Measurements from ENCODE around the gene SPSB1. TPM values are rescaled to one million over a fixed set of nuclear protein-coding genes. Genes with fewer than 3 reads are reported as not detected.

SPSB1 gene
- total RNA-seq, 1 experiment from 2014 or later, result 18.2 TPM

DNA sequence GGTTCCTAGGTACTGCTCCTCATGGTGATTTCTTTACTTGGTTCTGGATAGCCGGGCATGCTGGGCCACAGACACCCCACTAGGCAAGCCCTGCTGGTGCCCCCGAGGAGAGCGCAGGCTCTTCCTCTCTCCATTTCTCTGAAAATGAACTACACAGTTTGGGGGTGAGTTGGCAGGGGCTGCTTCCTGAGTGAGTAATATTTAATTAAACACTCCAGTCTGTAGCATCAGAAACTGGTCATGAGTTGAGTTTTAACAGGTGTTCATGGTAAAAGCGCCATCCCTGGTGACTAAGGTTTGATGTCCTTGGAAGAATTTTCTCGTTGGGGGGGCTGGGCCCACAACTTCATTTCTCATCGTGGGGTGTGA is 1.7 kb downstream of the SPSB1 start:
- CTCF ChIA-PET, result interaction anchor here (0.7 kb wide), 1 partner anchor 105 kb away, joined by 4 read pairs; no protein-coding TSS in a partner anchor

DNA sequence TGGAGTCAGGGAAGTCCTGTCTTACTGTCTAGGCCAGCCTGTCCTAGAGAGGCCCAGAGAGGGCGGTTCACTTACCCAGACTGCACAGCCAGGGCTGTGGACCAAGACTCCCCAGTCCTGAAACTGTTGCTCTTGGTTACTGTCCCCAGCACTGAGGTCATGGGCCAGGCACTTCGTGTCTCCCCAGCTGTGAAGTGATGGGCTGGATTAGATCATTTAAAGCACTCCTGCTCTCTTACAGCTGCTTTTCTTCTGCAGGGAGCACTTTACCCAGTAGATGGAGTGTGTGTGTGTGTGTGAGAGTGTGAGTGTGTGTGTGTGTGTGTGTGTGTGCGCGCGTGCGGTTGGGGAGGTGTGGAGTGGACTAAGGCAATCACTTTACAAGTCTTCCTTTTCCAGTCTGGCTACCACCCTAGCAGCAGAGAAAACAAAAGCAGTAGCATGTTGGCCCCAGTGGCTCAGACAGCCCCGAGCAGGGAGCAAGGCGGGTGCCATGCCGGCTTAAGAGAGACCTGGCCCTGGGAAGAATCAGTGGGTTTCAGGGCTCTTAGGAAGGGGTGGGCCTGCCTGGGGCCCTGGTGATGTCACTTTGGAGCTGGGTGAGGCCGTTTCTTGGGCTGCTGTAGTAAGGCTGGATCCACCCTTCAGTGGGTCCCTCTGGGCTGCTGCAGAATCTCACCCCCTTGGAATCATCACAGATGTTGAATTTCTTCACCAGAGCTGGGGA is 2.4 kb downstream of the SPSB1 start:
- no TSS peak for BruUV-seq (replicated peaks)
- H3K27me3 ChIP-seq (replicated peaks; ENCODE audit: control insufficient read depth, insufficient read depth, low read length), result no peaks in the 10 kb centered on the region
- H3K4me3 ChIP-seq (ENCODE audit: low read depth, low read length), result no peak overlapping the region
- no peak for DNase-seq
- no peaks in the 10 kb centered on the region for H3K9me3 Mint-ChIP-seq (ENCODE audit: unreplicated experiment)
- intact Hi-C loops (cut with micrococcal nuclease; ENCODE audit: unreplicated experiment), result loop anchor here (5.0 kb wide), 1 partner anchor 142 kb away; no protein-coding TSS in a partner anchor
- H3K36me3 ChIP-seq (ENCODE audit: control insufficient read depth, insufficient read depth, low read length), result no peaks in the 10 kb centered on the region; the same call in 1 of the 2 replicates
- H3K4me3 Mint-ChIP-seq (ENCODE audit: unreplicated experiment), result no peak overlapping the region
- H3K27me3 Mint-ChIP-seq (ENCODE audit: insufficient read depth, unreplicated experiment), result no peaks in the 10 kb centered on the region
- peaks cover 9% of the 10 kb centered on the region for H3K36me3 Mint-ChIP-seq (ENCODE audit: insufficient read depth, unreplicated experiment)
- H3K27ac Mint-ChIP-seq (ENCODE audit: unreplicated experiment), result no peak overlapping the region
- peaks cover 54% of the 10 kb centered on the region for H3K4me1 ChIP-seq
- H3K9me3 ChIP-seq, result no peaks in the 10 kb centered on the region
- ChIA-PET CTCF (interaction anchor here (0.7 kb wide), 1 partner anchor 104 kb away, joined by 4 read pairs; no protein-coding TSS in a partner anchor), POLR2A (no interaction called here)
- TF ChIP-seq, protein P1, sequence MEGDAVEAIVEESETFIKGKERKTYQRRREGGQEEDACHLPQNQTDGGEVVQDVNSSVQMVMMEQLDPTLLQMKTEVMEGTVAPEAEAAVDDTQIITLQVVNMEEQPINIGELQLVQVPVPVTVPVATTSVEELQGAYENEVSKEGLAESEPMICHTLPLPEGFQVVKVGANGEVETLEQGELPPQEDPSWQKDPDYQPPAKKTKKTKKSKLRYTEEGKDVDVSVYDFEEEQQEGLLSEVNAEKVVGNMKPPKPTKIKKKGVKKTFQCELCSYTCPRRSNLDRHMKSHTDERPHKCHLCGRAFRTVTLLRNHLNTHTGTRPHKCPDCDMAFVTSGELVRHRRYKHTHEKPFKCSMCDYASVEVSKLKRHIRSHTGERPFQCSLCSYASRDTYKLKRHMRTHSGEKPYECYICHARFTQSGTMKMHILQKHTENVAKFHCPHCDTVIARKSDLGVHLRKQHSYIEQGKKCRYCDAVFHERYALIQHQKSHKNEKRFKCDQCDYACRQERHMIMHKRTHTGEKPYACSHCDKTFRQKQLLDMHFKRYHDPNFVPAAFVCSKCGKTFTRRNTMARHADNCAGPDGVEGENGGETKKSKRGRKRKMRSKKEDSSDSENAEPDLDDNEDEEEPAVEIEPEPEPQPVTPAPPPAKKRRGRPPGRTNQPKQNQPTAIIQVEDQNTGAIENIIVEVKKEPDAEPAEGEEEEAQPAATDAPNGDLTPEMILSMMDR (IDR thresholded peaks at IDR 0.05; ENCODE audit: insufficient read depth in 1 of 2, low read depth in 1 of 2, low read length in 1 of 2, severe bottlenecking in 1 of 2, unreplicated experiment in 1 of 2), result no peak
- H3K4me1 Mint-ChIP-seq (ENCODE audit: low read depth, unreplicated experiment), result peaks cover 9% of the 10 kb centered on the region

More for the DNA sequence above, 1.7 kb downstream of the SPSB1 start:
- TF ChIP-seq, protein P1 (IDR thresholded peaks at IDR 0.05; ENCODE audit: insufficient read depth in 1 of 2, low read depth in 1 of 2, low read length in 1 of 2, severe bottlenecking in 1 of 2, unreplicated experiment in 1 of 2), result no peak
- Histone ChIP-seq H3K9me3 (no peaks in the 10 kb centered on the region; the same call in 1 of the 2 replicates), H3K4me1 (peaks cover 51% of the 10 kb centered on the region), H3K4me3 (ENCODE audit: low read depth, low read length) (peak overlapping the region; percentile 63), H3K36me3 (ENCODE audit: control insufficient read depth, insufficient read depth, low read length) (no peaks in the 10 kb centered on the region; the same call in 1 of the 2 replicates), H3K27me3 (replicated peaks; ENCODE audit: control insufficient read depth, insufficient read depth, low read length) (no peaks in the 10 kb centered on the region)
- Mint-ChIP-seq H3K4me3 (ENCODE audit: unreplicated experiment) (no peak overlapping the region), H3K4me1 (ENCODE audit: low read depth, unreplicated experiment) (peaks cover 7% of the 10 kb centered on the region), H3K27ac (ENCODE audit: unreplicated experiment) (no peak overlapping the region), H3K36me3 (ENCODE audit: insufficient read depth, unreplicated experiment) (peaks cover 7% of the 10 kb centered on the region), H3K9me3 (ENCODE audit: unreplicated experiment) (no peaks in the 10 kb centered on the region), H3K27me3 (ENCODE audit: insufficient read depth, unreplicated experiment) (no peaks in the 10 kb centered on the region)
- no TSS peak for BruUV-seq (replicated peaks)
- intact Hi-C loops (cut with micrococcal nuclease; ENCODE audit: unreplicated experiment), result loop anchor here (5.0 kb wide), 1 partner anchor 143 kb away; no protein-coding TSS in a partner anchor
- POLR2A ChIA-PET, result no interaction called here
- DNase-seq, result no peak

DNA sequence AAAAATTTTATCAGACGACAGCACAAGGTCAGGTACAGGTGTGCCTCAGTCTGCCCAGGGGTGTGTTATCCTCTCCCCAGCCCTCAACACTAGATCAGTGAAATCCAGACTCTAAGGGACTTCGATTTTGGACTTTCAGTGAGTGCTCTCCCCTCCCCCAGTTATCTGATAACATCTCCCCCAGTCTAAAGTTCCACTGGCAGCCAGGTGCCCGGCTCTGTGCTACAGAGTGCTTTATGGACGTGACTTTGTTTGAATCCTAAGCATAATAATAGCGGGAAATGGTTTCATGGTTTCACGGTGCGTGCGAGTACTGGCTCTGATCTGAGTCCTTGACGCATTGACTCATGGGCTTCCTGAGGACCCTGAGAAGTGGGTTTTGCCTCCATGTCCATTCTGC is 3.2 kb downstream of the SPSB1 start:
- H3K4me1 ChIP-seq, result peaks cover 56% of the 10 kb centered on the region
- peaks cover 17% of the 10 kb centered on the region for H3K4me1 Mint-ChIP-seq (ENCODE audit: low read depth, unreplicated experiment)
- H3K27ac Mint-ChIP-seq (ENCODE audit: unreplicated experiment), result no peak overlapping the region
- H3K4me3 ChIP-seq (ENCODE audit: low read depth, low read length), result no peak overlapping the region
- H3K36me3 Mint-ChIP-seq (ENCODE audit: insufficient read depth, unreplicated experiment), result peaks cover 17% of the 10 kb centered on the region
- no peaks in the 10 kb centered on the region for H3K9me3 ChIP-seq
- H3K9me3 Mint-ChIP-seq (ENCODE audit: unreplicated experiment), result no peaks in the 10 kb centered on the region
- H3K36me3 ChIP-seq (ENCODE audit: control insufficient read depth, insufficient read depth, low read length), result peaks cover 3% of the 10 kb centered on the region; the same call in 1 of the 2 replicates
- no TSS peak for BruUV-seq (replicated peaks)
- CTCF ChIA-PET, result no interaction called here
- no peak for DNase-seq
- POLR2A ChIA-PET, result no interaction called here
- no peak overlapping the region for H3K4me3 Mint-ChIP-seq (ENCODE audit: unreplicated experiment)
- intact Hi-C loops (cut with micrococcal nuclease; ENCODE audit: unreplicated experiment), result no loop called here
- TF ChIP-seq, protein P1 (IDR thresholded peaks at IDR 0.05; ENCODE audit: insufficient read depth in 1 of 2, low read depth in 1 of 2, low read length in 1 of 2, severe bottlenecking in 1 of 2, unreplicated experiment in 1 of 2), result no peak
- no peaks in the 10 kb centered on the region for H3K27me3 Mint-ChIP-seq (ENCODE audit: insufficient read depth, unreplicated experiment)
- H3K27me3 ChIP-seq (replicated peaks; ENCODE audit: control insufficient read depth, insufficient read depth, low read length), result no peaks in the 10 kb centered on the region

Measured in Caco-2 (cell line).